SH-SY5Y (cell line): ENCODE measurements around the gene ARMC8.

Source experiments
- GATA2 ChIP-seq: IDR thresholded peaks from 2 replicates; pipeline ENCODE4 v1.6.1; 2011; ENCODE audit warnings: mild to moderate bottlenecking, low read depth, low read length
- GATA3 ChIP-seq: IDR thresholded peaks from 2 replicates; pipeline ENCODE4 v1.6.1; 2011; ENCODE audit warnings: low read depth, mild to moderate bottlenecking, low read length, moderate library complexity

- TF ChIP-seq GATA3 (no peak), GATA2 (no peak)
These were observed 97.0 kb downstream of the ARMC8 start for GRCh38 chr3:138284079-138284478.
